NT2/D1 (cell line): ENCODE results near the gene ARID1B.

Experiments
- SUZ12 ChIP-seq: IDR thresholded peaks from 2 replicates; pipeline ENCODE4 v1.6.1; 2011; ENCODE audit not compliant: insufficient read length, insufficient read depth; ENCODE audit errors: extremely low read depth
- ZNF274 ChIP-seq: IDR thresholded peaks from 2 replicates; pipeline ENCODE4 v1.6.1; 2011; ENCODE audit warnings: mild to moderate bottlenecking, low read depth, low read length

DNA sequence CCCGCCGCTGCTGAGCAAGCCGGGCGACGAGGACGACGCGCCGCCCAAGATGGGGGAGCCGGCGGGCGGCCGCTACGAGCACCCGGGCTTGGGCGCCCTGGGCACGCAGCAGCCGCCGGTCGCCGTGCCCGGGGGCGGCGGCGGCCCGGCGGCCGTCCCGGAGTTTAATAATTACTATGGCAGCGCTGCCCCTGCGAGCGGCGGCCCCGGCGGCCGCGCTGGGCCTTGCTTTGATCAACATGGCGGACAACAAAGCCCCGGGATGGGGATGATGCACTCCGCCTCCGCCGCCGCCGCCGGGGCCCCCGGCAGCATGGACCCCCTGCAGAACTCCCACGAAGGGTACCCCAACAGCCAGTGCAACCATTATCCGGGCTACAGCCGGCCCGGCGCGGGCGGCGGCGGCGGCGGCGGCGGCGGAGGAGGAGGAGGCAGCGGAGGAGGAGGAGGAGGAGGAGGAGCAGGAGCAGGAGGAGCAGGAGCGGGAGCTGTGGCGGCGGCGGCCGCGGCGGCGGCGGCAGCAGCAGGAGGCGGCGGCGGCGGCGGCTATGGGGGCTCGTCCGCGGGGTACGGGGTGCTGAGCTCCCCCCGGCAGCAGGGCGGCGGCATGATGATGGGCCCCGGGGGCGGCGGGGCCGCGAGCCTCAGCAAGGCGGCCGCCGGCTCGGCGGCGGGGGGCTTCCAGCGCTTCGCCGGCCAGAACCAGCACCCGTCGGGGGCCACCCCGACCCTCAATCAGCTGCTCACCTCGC lies 1.5 kb downstream of the ARID1B start:
- TF ChIP-seq ZNF274 (no peak), SUZ12 (no peak)
